Activated T-helper 1 cell treated with anti-CD3 and anti-CD28 coated beads, Interleukin-12 subunit alpha, Interleukin-12 subunit beta, Interleukin-2, Interleukin-4 antibody, amounts not matched to agents 30 ng/mL and 10 ng/mL and 1 ng/mL, durations not matched to agents 14 hours and 24 hours and 36 hours (primary cell): Measurements from ENCODE around the gene RNF11. TPM values are rescaled to one million over a fixed set of nuclear protein-coding genes. Genes with fewer than 3 reads are reported as not detected.

Experiments
- DNase-seq: peaks from one replicate; pipeline ENCODE4 v3.0.0; 2021; ENCODE audit warnings: low spot score
- H3K27ac Mint-ChIP-seq: one replicate; pipeline ENCODE4 v1.8.0; 2021; ENCODE audit warnings: mild to moderate bottlenecking, mixed read lengths
- H3K27me3 Mint-ChIP-seq: one replicate; pipeline ENCODE4 v1.8.0; 2022; ENCODE audit warnings: mild to moderate bottlenecking, moderate library complexity, mixed read lengths; ENCODE audit not compliant: insufficient read depth
- H3K36me3 Mint-ChIP-seq: one replicate; pipeline ENCODE4 v1.8.0; 2021; ENCODE audit warnings: low read depth, mixed read lengths
- H3K4me1 Mint-ChIP-seq: one replicate; pipeline ENCODE4 v1.8.0; 2021; ENCODE audit warnings: low read depth, mixed read lengths
- H3K4me3 Mint-ChIP-seq: one replicate; pipeline ENCODE4 v1.8.0; 2021; ENCODE audit warnings: mild to moderate bottlenecking, moderate library complexity, mixed read lengths
- H3K9me3 Mint-ChIP-seq: one replicate; pipeline ENCODE4 v1.8.0; 2021; ENCODE audit warnings: mixed read lengths
- intact Hi-C: fragments of 100-400 bp; cut with micrococcal nuclease; formaldehyde crosslinking; loops from one replicate; pipeline ENCODE4 v1.15.1; 2024
- total RNA-seq: library from RNA; stranded (reverse); gene quantifications from 2 replicates; pipeline ENCODE4 v1.2.3, GENCODE V29; 2022

Gene RNF11
- total RNA-seq, 1 donor from 2014 or later: 28.4 TPM

GRCh38 chr1:51252366-51252765 lies 16.3 kb downstream of the RNF11 start:
- no peaks in the 10 kb centered on the region for H3K27me3 Mint-ChIP-seq
- no peaks in the 10 kb centered on the region for H3K9me3 Mint-ChIP-seq
- H3K4me3 Mint-ChIP-seq: no peak overlapping the region
- no peak overlapping the region for H3K27ac Mint-ChIP-seq
- H3K36me3 Mint-ChIP-seq: no peaks in the 10 kb centered on the region
- peaks cover 4% of the 10 kb centered on the region for H3K4me1 Mint-ChIP-seq
- intact Hi-C loops: no loop called here
- no peak for DNase-seq

- no peak for DNase-seq
- H3K4me3 Mint-ChIP-seq: no peak overlapping the region
- H3K9me3 Mint-ChIP-seq: no peaks in the 10 kb centered on the region
- intact Hi-C loops: no loop called here
- no peak overlapping the region for H3K27ac Mint-ChIP-seq
- no peaks in the 10 kb centered on the region for H3K27me3 Mint-ChIP-seq
- H3K4me1 Mint-ChIP-seq: no peaks in the 10 kb centered on the region
- H3K36me3 Mint-ChIP-seq: no peaks in the 10 kb centered on the region
These were observed 17.6 kb downstream of the RNF11 start for GRCh38 chr1:51253691-51254090.

GRCh38 chr1:51255331-51255730 lies 19.3 kb downstream of the RNF11 start:
- Mint-ChIP-seq H3K4me3 (no peak overlapping the region), H3K9me3 (no peaks in the 10 kb centered on the region), H3K27me3 (no peaks in the 10 kb centered on the region), H3K4me1 (no peaks in the 10 kb centered on the region), H3K27ac (no peak overlapping the region), H3K36me3 (no peaks in the 10 kb centered on the region)
- intact Hi-C loops: no loop called here
- DNase-seq: no peak

GRCh38 chr1:51263147-51263877 lies 27.2 kb downstream of the RNF11 start:
- H3K36me3 Mint-ChIP-seq: peaks cover 12% of the 10 kb centered on the region
- no peak for DNase-seq
- intact Hi-C loops: no loop called here
- no peaks in the 10 kb centered on the region for H3K9me3 Mint-ChIP-seq
- H3K4me1 Mint-ChIP-seq: peaks cover 35% of the 10 kb centered on the region
- no peaks in the 10 kb centered on the region for H3K27me3 Mint-ChIP-seq
- no peak overlapping the region for H3K27ac Mint-ChIP-seq
- no peak overlapping the region for H3K4me3 Mint-ChIP-seq

- Mint-ChIP-seq H3K36me3 (peaks cover 16% of the 10 kb centered on the region), H3K27ac (peak overlapping the region; percentile 0), H3K27me3 (no peaks in the 10 kb centered on the region), H3K9me3 (no peaks in the 10 kb centered on the region), H3K4me1 (peaks cover 41% of the 10 kb centered on the region), H3K4me3 (no peak overlapping the region)
- no peak for DNase-seq
- intact Hi-C loops: no loop called here
These were observed 28.4 kb downstream of the RNF11 start for GRCh38 chr1:51264451-51264850.

- Mint-ChIP-seq H3K27ac (no peak overlapping the region), H3K36me3 (peaks cover 19% of the 10 kb centered on the region), H3K4me1 (peaks cover 41% of the 10 kb centered on the region), H3K27me3 (no peaks in the 10 kb centered on the region), H3K9me3 (no peaks in the 10 kb centered on the region), H3K4me3 (no peak overlapping the region)
- DNase-seq: no peak
- intact Hi-C loops: no loop called here
These were observed 29.5 kb downstream of the RNF11 start for GRCh38 chr1:51265618-51266017.

- no peaks in the 10 kb centered on the region for H3K9me3 Mint-ChIP-seq
- no peak for DNase-seq
- peaks cover 37% of the 10 kb centered on the region for H3K4me1 Mint-ChIP-seq
- no peaks in the 10 kb centered on the region for H3K27me3 Mint-ChIP-seq
- H3K36me3 Mint-ChIP-seq: peaks cover 22% of the 10 kb centered on the region
- H3K4me3 Mint-ChIP-seq: no peak overlapping the region
- intact Hi-C loops: no loop called here
- H3K27ac Mint-ChIP-seq: no peak overlapping the region
These were observed 30.1 kb downstream of the RNF11 start for GRCh38 chr1:51266181-51266580.

- intact Hi-C loops: no loop called here
- Mint-ChIP-seq H3K9me3 (no peaks in the 10 kb centered on the region), H3K4me3 (no peak overlapping the region), H3K27ac (no peak overlapping the region), H3K4me1 (peaks cover 34% of the 10 kb centered on the region), H3K36me3 (peaks cover 22% of the 10 kb centered on the region), H3K27me3 (no peaks in the 10 kb centered on the region)
- no peak for DNase-seq
These were observed 30.7 kb downstream of the RNF11 start for GRCh38 chr1:51266791-51267190.

- H3K4me3 Mint-ChIP-seq: no peak overlapping the region
- intact Hi-C loops: no loop called here
These were observed 32.6 kb downstream of the RNF11 start for GRCh38 chr1:51268634-51269033.

GRCh38 chr1:51270751-51271150 lies 34.7 kb downstream of the RNF11 start:
- Mint-ChIP-seq H3K4me1 (peaks cover 23% of the 10 kb centered on the region), H3K36me3 (peaks cover 27% of the 10 kb centered on the region), H3K4me3 (no peak overlapping the region), H3K27ac (no peak overlapping the region), H3K27me3 (no peaks in the 10 kb centered on the region), H3K9me3 (no peaks in the 10 kb centered on the region)
- no peak for DNase-seq
- intact Hi-C loops: no loop called here

More at GRCh38 chr1:51268634-51269033, 32.6 kb downstream of the RNF11 start:
- no peak for DNase-seq
- H3K4me1 Mint-ChIP-seq: peaks cover 34% of the 10 kb centered on the region
- H3K36me3 Mint-ChIP-seq: peaks cover 27% of the 10 kb centered on the region
- H3K27me3 Mint-ChIP-seq: no peaks in the 10 kb centered on the region
- no peaks in the 10 kb centered on the region for H3K9me3 Mint-ChIP-seq
- H3K27ac Mint-ChIP-seq: no peak overlapping the region

- no peak overlapping the region for H3K27ac Mint-ChIP-seq
- H3K4me3 Mint-ChIP-seq: no peak overlapping the region
- no peaks in the 10 kb centered on the region for H3K27me3 Mint-ChIP-seq
- H3K36me3 Mint-ChIP-seq: peaks cover 27% of the 10 kb centered on the region
- H3K9me3 Mint-ChIP-seq: no peaks in the 10 kb centered on the region
- H3K4me1 Mint-ChIP-seq: peaks cover 10% of the 10 kb centered on the region
- intact Hi-C loops: no loop called here
- DNase-seq: no peak
These were observed 36.8 kb downstream of the RNF11 start for GRCh38 chr1:51272916-51273315.

GRCh38 chr1:51274676-51275075 lies 38.6 kb downstream of the RNF11 start:
- H3K9me3 Mint-ChIP-seq: no peaks in the 10 kb centered on the region
- no peak overlapping the region for H3K27ac Mint-ChIP-seq
- no peaks in the 10 kb centered on the region for H3K27me3 Mint-ChIP-seq
- H3K4me3 Mint-ChIP-seq: no peak overlapping the region
- no peak for DNase-seq
- H3K4me1 Mint-ChIP-seq: no peaks in the 10 kb centered on the region
- H3K36me3 Mint-ChIP-seq: peaks cover 21% of the 10 kb centered on the region
- intact Hi-C loops: no loop called here

- Mint-ChIP-seq H3K27me3 (peaks cover 2% of the 10 kb centered on the region), H3K36me3 (peaks cover 11% of the 10 kb centered on the region), H3K27ac (no peak overlapping the region), H3K4me1 (no peaks in the 10 kb centered on the region), H3K9me3 (no peaks in the 10 kb centered on the region), H3K4me3 (no peak overlapping the region)
- no peak for DNase-seq
- intact Hi-C loops: no loop called here
These were observed 40.2 kb downstream of the RNF11 start for GRCh38 chr1:51276286-51276685.
